ENCODE results near the gene HIGD1C. TPM values are rescaled to one million over a fixed set of nuclear protein-coding genes. Genes with fewer than 3 reads are reported as not detected.
"Not testable (repeated sequence)": the region's sequence is repeated elsewhere in the genome, so short reads cannot be mapped to it uniquely, and the experiment has no call there.

HIGD1C gene
- total RNA-seq = not detected
- not detected for polyA plus RNA-seq
- long read RNA-seq, donor 1 = 0 reads
- long read RNA-seq, donor 2 = 0 reads
- long read RNA-seq, donor 3 = 0 reads
- long read RNA-seq, donor 4 = 0 reads
- long read RNA-seq, donor 5 = 0 reads
- long read RNA-seq, donor 6 = 0 reads
- long read RNA-seq, donor 7, partial matches to known transcripts = 5 of 5 reads
- long read RNA-seq, donor 7, other reads (novel, unspliced or antisense) = 0 of 5 reads
- long read RNA-seq, donor 8 = 0 reads
- long read RNA-seq, donor 9 = 0 reads
- long read RNA-seq, donor 10 = 0 reads

DNA sequence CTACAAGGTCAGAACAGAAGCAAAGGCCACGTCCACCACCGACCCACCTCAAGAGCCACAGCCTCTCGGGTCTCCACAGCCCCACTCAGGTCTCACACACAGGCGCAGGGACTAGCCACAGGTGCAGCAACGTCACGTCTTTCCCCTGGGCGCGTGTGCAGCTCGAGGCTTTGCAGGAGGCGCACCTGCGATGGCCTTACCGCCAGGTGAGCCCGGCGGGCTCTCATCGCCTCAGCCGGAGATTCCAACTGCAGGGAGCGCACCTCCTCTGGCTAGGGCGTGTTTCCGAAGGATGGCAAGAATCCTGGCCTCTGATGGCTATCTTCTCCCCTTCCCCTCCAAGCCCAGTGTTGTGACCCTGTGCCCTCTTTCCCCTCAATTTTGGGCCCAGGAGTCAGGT is at the start of gene HIGD1C:
HIGD1C (plus strand) TSS at position 35 of the 400 bp plus-strand sequence. CDS start 1,455 bp downstream, outside the sequence.
- Histone ChIP-seq H3K4me1 (ENCODE audit: control insufficient read depth in 2 of 2, insufficient read depth in 2 of 2, low read length in 2 of 2) (peaks cover 0 to 2% of the 10 kb centered on the region in 2 donors), H3K27ac (ENCODE audit: low read depth in 1 of 2, low read length in 1 of 2) (no peak within 1 kb of the TSS), H3K4me3 (ENCODE audit: low read length in 2 of 2) (no peak within 1 kb of the TSS), H3K36me3 (ENCODE audit: control insufficient read depth in 2 of 2, insufficient read depth in 2 of 2, low read length in 1 of 2) (peaks cover 0 to 3% of the 10 kb centered on the region in 2 donors), H3K27me3 (ENCODE audit: control insufficient read depth in 2 of 2, insufficient read depth in 1 of 2, low read length in 1 of 2) (no peaks in the 10 kb centered on the region), H3K9me3 (ENCODE audit: control insufficient read depth in 2 of 2, insufficient read depth in 1 of 2, low read length in 1 of 2) (no peaks in the 10 kb centered on the region)
- DNase-seq (ENCODE audit: low read depth in 6 of 9, low spot score in 9 of 9) = no peak
- 97% methylated on average over 19 of the region's 19 CpGs for WGBS

DNA sequence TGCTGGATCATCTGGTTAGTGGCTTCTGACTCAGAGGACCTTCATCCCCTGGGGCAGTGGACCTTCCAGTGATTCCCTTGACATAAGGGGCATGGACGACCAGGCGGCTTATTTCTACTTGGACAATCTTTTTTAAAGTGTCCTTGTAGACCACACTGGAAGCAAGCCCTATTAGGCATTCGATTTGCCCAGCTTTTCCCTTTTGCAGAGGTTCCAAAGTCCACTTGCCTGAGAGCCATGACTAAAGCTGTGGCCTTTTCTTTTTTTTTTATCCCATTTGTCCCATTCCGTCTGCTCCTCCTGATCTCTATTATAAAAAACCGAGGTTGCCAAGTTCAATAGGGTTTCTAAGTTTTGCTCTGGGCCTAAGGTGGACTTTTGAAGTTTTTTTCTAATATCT is 43.9 kb upstream of the HIGD1C start:
- not testable (repeated sequence) for H3K36me3 ChIP-seq (ENCODE audit: control insufficient read depth in 2 of 2, insufficient read depth in 2 of 2, low read length in 1 of 2); H3K4me3 ChIP-seq (ENCODE audit: low read length in 2 of 2); DNase-seq (ENCODE audit: low read depth in 6 of 9, low spot score in 9 of 9); H3K27me3 ChIP-seq (ENCODE audit: control insufficient read depth in 2 of 2, insufficient read depth in 1 of 2, low read length in 1 of 2); H3K27ac ChIP-seq (ENCODE audit: low read depth in 1 of 2, low read length in 1 of 2); H3K4me1 ChIP-seq (ENCODE audit: control insufficient read depth in 2 of 2, insufficient read depth in 2 of 2, low read length in 2 of 2)
- H3K9me3 ChIP-seq (ENCODE audit: control insufficient read depth in 2 of 2, insufficient read depth in 1 of 2, low read length in 1 of 2) = peaks cover 2 to 19% of the 10 kb centered on the region in 2 donors
- WGBS = 94% methylated on average over 5 of the region's 5 CpGs

- WGBS = 95% methylated on average over 6 of the region's 6 CpGs
- H3K4me3 ChIP-seq (ENCODE audit: low read length in 2 of 2); H3K36me3 ChIP-seq (ENCODE audit: control insufficient read depth in 2 of 2, insufficient read depth in 2 of 2, low read length in 1 of 2); DNase-seq (ENCODE audit: low read depth in 6 of 9, low spot score in 9 of 9); H3K27me3 ChIP-seq (ENCODE audit: control insufficient read depth in 2 of 2, insufficient read depth in 1 of 2, low read length in 1 of 2); H3K27ac ChIP-seq (ENCODE audit: low read depth in 1 of 2, low read length in 1 of 2); H3K4me1 ChIP-seq (ENCODE audit: control insufficient read depth in 2 of 2, insufficient read depth in 2 of 2, low read length in 2 of 2): not testable (repeated sequence)
- peaks cover 6 to 32% of the 10 kb centered on the region in 2 donors for H3K9me3 ChIP-seq (ENCODE audit: control insufficient read depth in 2 of 2, insufficient read depth in 1 of 2, low read length in 1 of 2)
Measured at GRCh38 chr12:50912361-50912760, 40.0 kb upstream of the HIGD1C start.

- no peak overlapping the region for H3K4me3 ChIP-seq (ENCODE audit: low read length in 2 of 2)
- peaks cover 6 to 32% of the 10 kb centered on the region in 2 donors for H3K9me3 ChIP-seq (ENCODE audit: control insufficient read depth in 2 of 2, insufficient read depth in 1 of 2, low read length in 1 of 2)
- whole genome bisulfite sequencing = over 99% methylated on average over 2 of the region's 2 CpGs
- H3K27ac ChIP-seq (ENCODE audit: low read depth in 1 of 2, low read length in 1 of 2) = no peak overlapping the region
- H3K27me3 ChIP-seq (ENCODE audit: control insufficient read depth in 2 of 2, insufficient read depth in 1 of 2, low read length in 1 of 2) = no peaks in the 10 kb centered on the region
- no peaks in the 10 kb centered on the region for H3K36me3 ChIP-seq (ENCODE audit: control insufficient read depth in 2 of 2, insufficient read depth in 2 of 2, low read length in 1 of 2)
- no peak for DNase-seq (ENCODE audit: low read depth in 6 of 9, low spot score in 9 of 9)
- no peaks in the 10 kb centered on the region for H3K4me1 ChIP-seq (ENCODE audit: control insufficient read depth in 2 of 2, insufficient read depth in 2 of 2, low read length in 2 of 2)
Measured at GRCh38 chr12:50913224-50913623, 39.1 kb upstream of the HIGD1C start.

GRCh38 chr12:50914872-50915484 is 37.4 kb upstream of the HIGD1C start:
- Histone ChIP-seq H3K27me3 (ENCODE audit: control insufficient read depth in 2 of 2, insufficient read depth in 1 of 2, low read length in 1 of 2) (no peaks in the 10 kb centered on the region), H3K9me3 (ENCODE audit: control insufficient read depth in 2 of 2, insufficient read depth in 1 of 2, low read length in 1 of 2) (peaks cover 6 to 32% of the 10 kb centered on the region in 2 donors)
- 86% methylated on average over 6 of the region's 6 CpGs for WGBS

DNA sequence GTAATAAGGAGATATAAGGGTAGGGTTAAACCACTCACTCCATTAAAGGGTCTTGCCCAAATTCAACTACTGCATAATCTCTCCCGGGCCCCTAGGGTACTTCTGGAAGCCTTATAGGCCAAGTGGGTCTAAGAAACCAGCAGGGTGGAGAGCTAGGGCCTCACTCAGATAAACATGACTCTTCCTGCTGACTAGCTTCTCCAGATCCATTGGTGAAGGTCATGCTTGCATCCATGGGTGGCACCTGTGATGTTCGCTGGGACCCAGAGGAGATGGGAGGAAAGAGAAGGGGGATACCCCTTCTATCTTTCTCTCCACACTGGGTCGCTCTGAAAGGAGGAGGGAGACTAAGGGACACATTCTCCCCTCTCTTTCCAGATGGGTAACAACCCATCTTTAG is 36.1 kb upstream of the HIGD1C start:
- Histone ChIP-seq H3K9me3 (ENCODE audit: control insufficient read depth in 2 of 2, insufficient read depth in 1 of 2, low read length in 1 of 2) (peaks cover 6 to 30% of the 10 kb centered on the region in 2 donors), H3K27me3 (ENCODE audit: control insufficient read depth in 2 of 2, insufficient read depth in 1 of 2, low read length in 1 of 2) (no peaks in the 10 kb centered on the region), H3K27ac (ENCODE audit: low read depth in 1 of 2, low read length in 1 of 2) (no peak overlapping the region), H3K4me3 (ENCODE audit: low read length in 2 of 2) (no peak overlapping the region), H3K4me1 (ENCODE audit: control insufficient read depth in 2 of 2, insufficient read depth in 2 of 2, low read length in 2 of 2) (no peaks in the 10 kb centered on the region), H3K36me3 (ENCODE audit: control insufficient read depth in 2 of 2, insufficient read depth in 2 of 2, low read length in 1 of 2) (no peaks in the 10 kb centered on the region)
- no peak for DNase-seq (ENCODE audit: low read depth in 6 of 9, low spot score in 9 of 9)
- 98% methylated on average over 3 of the region's 3 CpGs for WGBS

More at GRCh38 chr12:50914872-50915484, 37.4 kb upstream of the HIGD1C start:
- no peaks in the 10 kb centered on the region for H3K4me1 ChIP-seq (ENCODE audit: control insufficient read depth in 2 of 2, insufficient read depth in 2 of 2, low read length in 2 of 2)
- H3K36me3 ChIP-seq (ENCODE audit: control insufficient read depth in 2 of 2, insufficient read depth in 2 of 2, low read length in 1 of 2) = no peaks in the 10 kb centered on the region
- DNase-seq (ENCODE audit: low read depth in 6 of 9, low spot score in 9 of 9) = no peak
- no peak overlapping the region for H3K27ac ChIP-seq (ENCODE audit: low read depth in 1 of 2, low read length in 1 of 2)
- no peak overlapping the region for H3K4me3 ChIP-seq (ENCODE audit: low read length in 2 of 2)

DNA sequence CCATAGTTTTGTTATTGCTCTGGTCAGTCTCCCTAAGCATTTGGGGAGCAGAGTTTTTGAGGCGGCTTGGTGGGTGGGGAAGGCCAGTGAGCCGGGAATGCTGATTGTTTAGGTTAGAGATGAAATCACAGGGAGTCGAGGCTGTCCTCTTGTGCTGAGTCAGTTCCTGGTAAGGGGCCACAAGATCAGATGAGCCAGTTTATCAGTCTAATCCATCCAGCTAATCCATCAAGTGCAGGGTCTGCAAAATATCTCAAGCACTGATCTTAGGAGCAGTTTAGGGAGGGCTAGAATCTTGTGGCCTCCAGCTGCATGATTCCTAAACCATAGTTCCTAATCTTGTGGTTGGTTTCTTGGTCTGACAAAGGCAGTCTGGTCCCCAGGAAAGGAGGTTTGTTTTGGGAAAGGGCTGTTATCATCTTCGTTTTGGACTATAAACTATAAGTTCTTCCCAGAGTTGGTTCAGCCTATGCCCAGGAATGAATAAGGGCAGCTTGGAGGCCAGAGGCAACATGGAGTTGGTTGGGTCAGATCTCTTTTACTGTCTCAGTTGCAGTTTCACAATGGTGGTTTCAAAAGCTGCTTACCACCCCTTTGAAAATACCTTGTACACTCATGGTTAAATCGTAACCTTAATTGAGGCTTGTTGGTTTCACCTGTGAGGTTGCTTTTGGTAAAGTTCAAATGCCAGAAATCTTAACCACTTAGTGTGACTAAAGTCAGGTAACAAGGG is 33.6 kb upstream of the HIGD1C start:
- Histone ChIP-seq H3K4me3 (ENCODE audit: low read length in 2 of 2) (no peak overlapping the region), H3K9me3 (ENCODE audit: control insufficient read depth in 2 of 2, insufficient read depth in 1 of 2, low read length in 1 of 2) (peaks cover 3 to 13% of the 10 kb centered on the region in 2 donors), H3K27ac (ENCODE audit: low read depth in 1 of 2, low read length in 1 of 2) (no peak overlapping the region), H3K27me3 (ENCODE audit: control insufficient read depth in 2 of 2, insufficient read depth in 1 of 2, low read length in 1 of 2) (no peaks in the 10 kb centered on the region), H3K36me3 (ENCODE audit: control insufficient read depth in 2 of 2, insufficient read depth in 2 of 2, low read length in 1 of 2) (no peaks in the 10 kb centered on the region), H3K4me1 (ENCODE audit: control insufficient read depth in 2 of 2, insufficient read depth in 2 of 2, low read length in 2 of 2) (peaks cover 9 to 10% of the 10 kb centered on the region in 2 donors)
- no peak for DNase-seq (ENCODE audit: low read depth in 6 of 9, low spot score in 9 of 9)
- WGBS = 95% methylated on average over 5 of the region's 5 CpGs

GRCh38 chr12:50922820-50923219 is 29.5 kb upstream of the HIGD1C start:
- Histone ChIP-seq H3K4me1 (ENCODE audit: control insufficient read depth in 2 of 2, insufficient read depth in 2 of 2, low read length in 2 of 2) (peaks cover 16 to 37% of the 10 kb centered on the region in 2 donors), H3K36me3 (ENCODE audit: control insufficient read depth in 2 of 2, insufficient read depth in 2 of 2, low read length in 1 of 2) (no peaks in the 10 kb centered on the region), H3K4me3 (ENCODE audit: low read length in 2 of 2) (no peak overlapping the region), H3K27ac (ENCODE audit: low read depth in 1 of 2, low read length in 1 of 2) (no peak overlapping the region), H3K9me3 (ENCODE audit: control insufficient read depth in 2 of 2, insufficient read depth in 1 of 2, low read length in 1 of 2) (no peaks in the 10 kb centered on the region), H3K27me3 (ENCODE audit: control insufficient read depth in 2 of 2, insufficient read depth in 1 of 2, low read length in 1 of 2) (no peaks in the 10 kb centered on the region)
- WGBS = 70% methylated on average over 3 of the region's 3 CpGs
- no peak for DNase-seq (ENCODE audit: low read depth in 6 of 9, low spot score in 9 of 9)
